Measurements from ENCODE around the gene TDRD5.

Gene TDRD5

GRCh38 chr1:179547021-179547535 is 44.6 kb upstream of the TDRD5 start:
- ATAC-seq: no peak

More at GRCh38 chr1:179547021-179547535, 44.6 kb upstream of the TDRD5 start:
- TF ChIP-seq ZNF70 (CRISPR knock-in tag; IDR thresholded peaks at IDR 0.05) (no peak), PPARA (CRISPR knock-in tag; IDR thresholded peaks at IDR 0.05; ENCODE audit: borderline replicate concordance) (no peak), POU6F1 (CRISPR knock-in tag; IDR thresholded peaks at IDR 0.05; ENCODE audit: borderline replicate concordance, low read depth) (no peak), TOX (CRISPR knock-in tag; IDR thresholded peaks at IDR 0.05; ENCODE audit: borderline replicate concordance) (no peak), TSHZ2 (CRISPR knock-in tag; IDR thresholded peaks at IDR 0.05) (no peak), CREB5 (CRISPR knock-in tag; IDR thresholded peaks at IDR 0.05; ENCODE audit: low read depth) (no peak), ESRRG (CRISPR knock-in tag; IDR thresholded peaks at IDR 0.05) (no peak), ISL1 (CRISPR knock-in tag; IDR thresholded peaks at IDR 0.05) (no peak), TCF4 (CRISPR knock-in tag; IDR thresholded peaks at IDR 0.05; ENCODE audit: borderline replicate concordance) (no peak), SNAI2 (CRISPR knock-in tag; IDR thresholded peaks at IDR 0.05) (no peak), RARB (CRISPR knock-in tag; IDR thresholded peaks at IDR 0.05) (no peak), ARNTL (CRISPR knock-in tag; IDR thresholded peaks at IDR 0.05; ENCODE audit: borderline replicate concordance, low read depth) (no peak), ZFP3 (CRISPR knock-in tag; IDR thresholded peaks at IDR 0.05) (no peak), ZNF8 (CRISPR knock-in tag; IDR thresholded peaks at IDR 0.05) (no peak), CSRNP3 (CRISPR knock-in tag; IDR thresholded peaks at IDR 0.05) (no peak), OSR1 (CRISPR knock-in tag; IDR thresholded peaks at IDR 0.05) (no peak), GLIS3 (CRISPR knock-in tag; IDR thresholded peaks at IDR 0.05) (no peak), PATZ1 (CRISPR knock-in tag; IDR thresholded peaks at IDR 0.05; ENCODE audit: borderline replicate concordance) (no peak), CSDC2 (CRISPR knock-in tag; IDR thresholded peaks at IDR 0.05) (no peak), BACH2 (CRISPR knock-in tag; IDR thresholded peaks at IDR 0.05; ENCODE audit: borderline replicate concordance) (no peak)

All from SK-N-SH treated with all-trans-retinoic acid at 6 μM for 48 hours (cell line).